ENCODE data around the gene SYTL3. TPM values are rescaled to one million over a fixed set of nuclear protein-coding genes. Genes with fewer than 3 reads are reported as not detected.

Gene SYTL3
- polyA plus RNA-seq, 1 of the 3 experiments (the other 2 are of a cell fraction): 2.3 TPM

DNA sequence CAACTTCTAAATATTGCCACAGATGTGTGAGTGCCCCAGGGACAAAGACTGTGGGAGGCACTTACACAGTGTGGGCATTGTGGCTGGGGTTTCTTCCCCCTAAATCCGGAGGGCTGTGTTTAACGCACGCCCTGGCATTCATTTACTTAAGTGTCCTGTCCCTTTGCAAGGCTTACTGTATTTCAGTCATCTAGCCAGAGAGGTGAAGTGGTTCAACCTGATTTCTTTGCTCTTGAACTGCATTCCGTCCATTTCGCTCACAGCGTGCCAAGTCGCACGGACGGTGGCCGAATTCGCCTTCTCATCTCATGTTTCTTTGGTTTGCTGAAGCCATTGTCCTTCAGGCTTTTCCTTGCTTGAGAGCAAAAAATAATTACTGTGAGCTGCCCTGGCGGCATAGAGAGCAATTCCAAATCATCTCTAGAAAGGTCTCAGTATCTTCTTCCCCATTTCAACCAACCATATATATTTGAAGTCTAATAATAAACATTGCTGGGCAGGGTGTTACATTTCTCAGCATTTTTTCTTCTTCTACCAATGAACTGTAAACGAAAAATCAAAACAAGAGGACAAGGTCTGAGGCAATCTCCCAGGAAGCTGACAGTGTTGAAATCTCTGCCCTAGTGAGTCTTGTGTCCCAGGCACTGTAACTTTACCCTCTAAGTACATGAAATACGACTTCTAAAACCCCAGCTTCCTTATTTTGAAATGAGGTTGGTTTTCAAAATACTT lies 16.9 kb downstream of the SYTL3 start:
- Histone ChIP-seq H3K36me3 (replicated peaks in 1 of 2; ENCODE audit: control insufficient read depth in 1 of 2, insufficient read depth in 2 of 2, low read length in 1 of 2) (no peaks in the 10 kb centered on the region), H2AFZ (ENCODE audit: low read depth) (no peak overlapping the region), H3K9me3 (no peaks in the 10 kb centered on the region), H4K20me1 (ENCODE audit: insufficient read depth) (no peaks in the 10 kb centered on the region), H3K79me2 (ENCODE audit: insufficient read depth) (no peaks in the 10 kb centered on the region), H3K9me2 (no peaks in the 10 kb centered on the region), H3F3A (replicated peaks; ENCODE audit: insufficient read depth) (peaks cover 4% of the 10 kb centered on the region), H3K4me1 (ENCODE audit: control insufficient read depth in 1 of 2, insufficient read depth in 2 of 2, low read depth in 1 of 2, low read length in 1 of 2) (no peaks in the 10 kb centered on the region), H3K9ac (no peak overlapping the region), H3K27me3 (ENCODE audit: insufficient read depth) (no peaks in the 10 kb centered on the region), H3K4me2 (no peak overlapping the region), H3K27ac (ENCODE audit: low read depth in 2 of 2, low read length in 1 of 2) (no peak overlapping the region), H3K4me3 (ENCODE audit: low read depth in 2 of 2, low read length in 1 of 2) (no peak overlapping the region)
- no peak for DNase-seq
- CTCF ChIA-PET: interaction anchor here (1.0 to 1.6 kb wide), 2 partner anchors 24 to 38 kb away, joined by 3 to 5 read pairs; no protein-coding TSS in a partner anchor
- POLR2A ChIA-PET: no interaction called here
- 88% methylated on average over 14 of the region's 14 CpGs for WGBS (ENCODE audit: low lambda C conversion rate)
- TF ChIP-seq TCF12 (IDR thresholded peaks at IDR 0.05) (no peak), TEAD4 (IDR thresholded peaks at IDR 0.05; ENCODE audit: borderline replicate concordance, insufficient read depth) (no peak), YY1 (IDR thresholded peaks at IDR 0.05; ENCODE audit: low read depth) (no peak), MXI1 (IDR thresholded peaks at IDR 0.05; ENCODE audit: low read depth, low read length) (no peak), EZH2phosphoT487 (IDR thresholded peaks at IDR 0.05; ENCODE audit: borderline replicate concordance, low read depth) (no peak), JUND (IDR thresholded peaks at IDR 0.05) (no peak)
- TF ChIP-seq, protein P1, sequence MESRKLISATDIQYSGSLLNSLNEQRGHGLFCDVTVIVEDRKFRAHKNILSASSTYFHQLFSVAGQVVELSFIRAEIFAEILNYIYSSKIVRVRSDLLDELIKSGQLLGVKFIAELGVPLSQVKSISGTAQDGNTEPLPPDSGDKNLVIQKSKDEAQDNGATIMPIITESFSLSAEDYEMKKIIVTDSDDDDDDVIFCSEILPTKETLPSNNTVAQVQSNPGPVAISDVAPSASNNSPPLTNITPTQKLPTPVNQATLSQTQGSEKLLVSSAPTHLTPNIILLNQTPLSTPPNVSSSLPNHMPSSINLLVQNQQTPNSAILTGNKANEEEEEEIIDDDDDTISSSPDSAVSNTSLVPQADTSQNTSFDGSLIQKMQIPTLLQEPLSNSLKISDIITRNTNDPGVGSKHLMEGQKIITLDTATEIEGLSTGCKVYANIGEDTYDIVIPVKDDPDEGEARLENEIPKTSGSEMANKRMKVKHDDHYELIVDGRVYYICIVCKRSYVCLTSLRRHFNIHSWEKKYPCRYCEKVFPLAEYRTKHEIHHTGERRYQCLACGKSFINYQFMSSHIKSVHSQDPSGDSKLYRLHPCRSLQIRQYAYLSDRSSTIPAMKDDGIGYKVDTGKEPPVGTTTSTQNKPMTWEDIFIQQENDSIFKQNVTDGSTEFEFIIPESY (IDR thresholded peaks at IDR 0.05; ENCODE audit: borderline replicate concordance, low read depth): no peak
- TF ChIP-seq, protein P2, sequence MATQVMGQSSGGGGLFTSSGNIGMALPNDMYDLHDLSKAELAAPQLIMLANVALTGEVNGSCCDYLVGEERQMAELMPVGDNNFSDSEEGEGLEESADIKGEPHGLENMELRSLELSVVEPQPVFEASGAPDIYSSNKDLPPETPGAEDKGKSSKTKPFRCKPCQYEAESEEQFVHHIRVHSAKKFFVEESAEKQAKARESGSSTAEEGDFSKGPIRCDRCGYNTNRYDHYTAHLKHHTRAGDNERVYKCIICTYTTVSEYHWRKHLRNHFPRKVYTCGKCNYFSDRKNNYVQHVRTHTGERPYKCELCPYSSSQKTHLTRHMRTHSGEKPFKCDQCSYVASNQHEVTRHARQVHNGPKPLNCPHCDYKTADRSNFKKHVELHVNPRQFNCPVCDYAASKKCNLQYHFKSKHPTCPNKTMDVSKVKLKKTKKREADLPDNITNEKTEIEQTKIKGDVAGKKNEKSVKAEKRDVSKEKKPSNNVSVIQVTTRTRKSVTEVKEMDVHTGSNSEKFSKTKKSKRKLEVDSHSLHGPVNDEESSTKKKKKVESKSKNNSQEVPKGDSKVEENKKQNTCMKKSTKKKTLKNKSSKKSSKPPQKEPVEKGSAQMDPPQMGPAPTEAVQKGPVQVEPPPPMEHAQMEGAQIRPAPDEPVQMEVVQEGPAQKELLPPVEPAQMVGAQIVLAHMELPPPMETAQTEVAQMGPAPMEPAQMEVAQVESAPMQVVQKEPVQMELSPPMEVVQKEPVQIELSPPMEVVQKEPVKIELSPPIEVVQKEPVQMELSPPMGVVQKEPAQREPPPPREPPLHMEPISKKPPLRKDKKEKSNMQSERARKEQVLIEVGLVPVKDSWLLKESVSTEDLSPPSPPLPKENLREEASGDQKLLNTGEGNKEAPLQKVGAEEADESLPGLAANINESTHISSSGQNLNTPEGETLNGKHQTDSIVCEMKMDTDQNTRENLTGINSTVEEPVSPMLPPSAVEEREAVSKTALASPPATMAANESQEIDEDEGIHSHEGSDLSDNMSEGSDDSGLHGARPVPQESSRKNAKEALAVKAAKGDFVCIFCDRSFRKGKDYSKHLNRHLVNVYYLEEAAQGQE (IDR thresholded peaks at IDR 0.05; ENCODE audit: low read depth, low read length): no peak

DNA sequence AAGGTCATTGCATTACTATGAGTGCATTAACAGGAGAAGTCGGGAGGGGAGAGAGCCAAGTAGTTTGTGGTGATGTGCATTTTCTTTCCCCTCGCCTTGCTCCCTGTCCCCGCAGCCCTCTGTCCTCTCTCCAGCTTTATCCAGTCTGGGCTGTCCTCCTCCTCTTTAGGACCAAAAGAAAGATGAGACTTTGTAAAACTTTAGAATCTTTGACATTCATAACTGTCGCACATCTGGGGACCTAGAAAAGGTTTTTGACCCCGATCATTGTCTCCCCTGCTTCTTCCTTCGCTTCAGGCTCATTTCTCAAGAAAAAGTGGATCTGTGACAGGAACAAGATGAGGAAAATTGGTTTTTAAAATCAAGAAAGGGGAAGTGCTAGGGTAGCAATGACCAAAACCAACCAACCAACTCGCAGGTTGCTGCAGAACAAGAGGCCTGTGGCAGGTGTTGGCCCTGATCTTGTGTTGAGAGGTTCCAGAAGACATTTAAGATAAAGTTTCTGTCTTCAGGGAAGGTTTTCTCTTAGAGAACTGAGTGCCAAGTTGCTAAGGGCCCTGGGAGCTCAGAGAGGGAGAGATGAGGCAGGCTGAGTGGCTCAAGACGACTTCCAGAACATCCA lies 17.6 kb downstream of the SYTL3 start:
- Histone ChIP-seq H3K79me2 (ENCODE audit: insufficient read depth) (no peaks in the 10 kb centered on the region), H4K20me1 (ENCODE audit: insufficient read depth) (no peaks in the 10 kb centered on the region), H3K4me3 (ENCODE audit: low read depth in 2 of 2, low read length in 1 of 2) (no peak overlapping the region), H3K9me2 (no peaks in the 10 kb centered on the region), H3K27me3 (ENCODE audit: insufficient read depth) (no peaks in the 10 kb centered on the region), H3K9ac (no peak overlapping the region), H3K27ac (ENCODE audit: low read depth in 2 of 2, low read length in 1 of 2) (no peak overlapping the region), H3K4me2 (no peak overlapping the region), H2AFZ (ENCODE audit: low read depth) (no peak overlapping the region), H3K9me3 (no peaks in the 10 kb centered on the region), H3K36me3 (replicated peaks in 1 of 2; ENCODE audit: control insufficient read depth in 1 of 2, insufficient read depth in 2 of 2, low read length in 1 of 2) (no peaks in the 10 kb centered on the region), H3F3A (replicated peaks; ENCODE audit: insufficient read depth) (peaks cover 4% of the 10 kb centered on the region), H3K4me1 (ENCODE audit: control insufficient read depth in 1 of 2, insufficient read depth in 2 of 2, low read depth in 1 of 2, low read length in 1 of 2) (no peaks in the 10 kb centered on the region)
- TF ChIP-seq RXRA (IDR thresholded peaks at IDR 0.05; ENCODE audit: borderline replicate concordance, low read depth) (no peak), GATA2 (CRISPR knock-in tag; IDR thresholded peaks at IDR 0.05) (no peak), CHD2 (IDR thresholded peaks at IDR 0.05; ENCODE audit: low read length, partially characterized antibody) (no peak), FOXM1 (IDR thresholded peaks at IDR 0.05; ENCODE audit: low read depth) (no peak), RAD21 (IDR thresholded peaks at IDR 0.05; ENCODE audit: low read length) (no peak), MXI1 (IDR thresholded peaks at IDR 0.05; ENCODE audit: low read depth, low read length) (no peak), SMC3 (IDR thresholded peaks at IDR 0.05; ENCODE audit: low read depth, low read length) (no peak), TCF12 (IDR thresholded peaks at IDR 0.05) (no peak)
- TF ChIP-seq, protein P3, sequence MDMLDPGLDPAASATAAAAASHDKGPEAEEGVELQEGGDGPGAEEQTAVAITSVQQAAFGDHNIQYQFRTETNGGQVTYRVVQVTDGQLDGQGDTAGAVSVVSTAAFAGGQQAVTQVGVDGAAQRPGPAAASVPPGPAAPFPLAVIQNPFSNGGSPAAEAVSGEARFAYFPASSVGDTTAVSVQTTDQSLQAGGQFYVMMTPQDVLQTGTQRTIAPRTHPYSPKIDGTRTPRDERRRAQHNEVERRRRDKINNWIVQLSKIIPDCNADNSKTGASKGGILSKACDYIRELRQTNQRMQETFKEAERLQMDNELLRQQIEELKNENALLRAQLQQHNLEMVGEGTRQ (IDR thresholded peaks at IDR 0.05; ENCODE audit: borderline replicate concordance, low read depth, low read length): no peak
- TF ChIP-seq, protein P1 (IDR thresholded peaks at IDR 0.05; ENCODE audit: borderline replicate concordance, low read depth): no peak
- ChIA-PET CTCF (interaction anchor here (1.0 to 1.6 kb wide), 2 partner anchors 24 to 37 kb away, joined by 3 to 5 read pairs; no protein-coding TSS in a partner anchor), POLR2A (no interaction called here)
- WGBS (ENCODE audit: low lambda C conversion rate): 89% methylated on average over 8 of the region's 8 CpGs
- DNase-seq: no peak
